Measurements from ENCODE around the gene MPPED1.
A peak's percentile ranks its signal among the peaks of the same experiment; 100 is the strongest.

Gene MPPED1

DNA sequence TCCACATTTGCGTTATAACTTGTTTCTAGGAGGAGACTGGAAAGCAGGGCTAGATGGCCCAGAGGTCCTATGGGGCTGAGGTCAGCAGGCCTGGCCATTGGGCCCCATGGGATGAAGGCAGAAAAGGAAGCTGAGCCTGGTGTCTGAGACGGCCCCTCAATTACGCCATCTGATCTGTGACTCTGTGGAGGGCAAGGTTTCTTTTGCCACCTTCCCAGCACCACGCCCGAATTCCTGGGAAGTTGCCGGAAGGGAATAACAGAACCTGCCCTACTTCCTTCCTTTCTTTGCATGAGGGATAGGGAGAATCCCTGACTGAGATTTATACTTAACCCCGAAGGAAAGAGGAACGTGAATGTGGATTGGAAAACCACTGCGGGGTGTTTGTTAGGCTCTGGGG, 118.1 kb downstream of the MPPED1 start:
- DNase-seq = no peak

DNA sequence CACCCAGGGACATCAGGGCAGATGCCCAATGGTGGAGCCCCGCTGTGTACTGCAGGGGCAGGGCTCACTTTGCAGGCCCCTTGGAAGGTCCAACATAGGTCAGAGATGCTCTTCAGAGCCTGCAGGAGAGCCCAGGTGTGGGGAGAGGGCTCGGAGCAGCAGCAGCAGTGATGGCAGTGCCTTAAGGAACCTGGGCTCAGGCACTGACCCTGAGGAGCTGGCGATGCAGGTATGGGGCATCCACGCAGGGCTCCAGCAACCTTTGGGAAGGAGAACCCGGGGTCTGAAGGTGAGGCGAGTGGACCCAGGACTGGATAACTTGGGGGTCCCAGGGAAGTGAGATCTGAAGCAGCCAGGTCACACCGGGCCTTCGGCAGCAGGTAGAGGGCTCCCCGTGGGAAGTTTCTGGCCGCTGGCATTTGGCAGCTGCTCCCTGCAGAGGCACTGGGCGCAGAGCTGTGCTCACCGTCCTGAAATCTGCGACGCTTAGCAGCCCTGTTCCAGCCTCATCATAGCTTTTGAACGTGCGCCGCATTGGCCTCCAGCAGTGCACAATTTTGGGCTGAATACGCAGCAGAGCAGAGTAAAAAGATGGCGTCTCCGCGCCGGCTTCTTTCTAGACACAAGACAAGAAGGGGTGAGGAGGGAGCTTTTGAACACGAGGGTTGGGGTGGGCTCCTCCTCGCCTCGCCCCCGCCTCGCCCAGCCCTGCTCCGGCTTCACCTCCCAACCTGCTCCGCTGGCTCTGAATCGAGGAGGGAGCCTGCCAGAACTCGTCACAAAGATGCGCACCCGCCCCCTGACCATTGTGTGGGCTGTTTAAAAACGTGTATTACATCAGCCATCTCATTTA, 118.8 kb downstream of the MPPED1 start:
- DNase-seq = no peak

DNA sequence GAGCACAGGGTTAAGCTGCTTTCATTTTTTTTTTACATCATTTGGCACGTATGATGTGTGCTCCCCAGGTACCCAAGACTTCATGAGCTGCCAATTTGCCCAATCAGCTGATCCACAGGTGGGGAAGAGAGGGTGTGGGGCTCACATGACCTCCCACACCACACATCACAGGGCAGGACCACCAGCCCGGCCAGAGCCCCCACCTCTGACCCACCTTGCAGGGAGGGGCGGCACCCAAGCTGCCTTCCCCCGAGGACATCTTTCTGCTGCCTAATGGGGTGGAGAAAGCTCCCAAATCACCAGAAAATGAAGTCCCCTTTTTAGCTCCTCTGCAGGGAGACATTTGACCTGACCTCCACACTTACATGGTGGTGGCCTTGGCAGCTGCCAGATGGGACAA, 119.8 kb downstream of the MPPED1 start:
- DNase-seq = no peak

- no peak for DNase-seq
Observed at GRCh38 chr22:43532301-43533155, 120.7 kb downstream of the MPPED1 start.

- DNase-seq = no peak
Observed at GRCh38 chr22:43533156-43533530, 121.3 kb downstream of the MPPED1 start.

DNA sequence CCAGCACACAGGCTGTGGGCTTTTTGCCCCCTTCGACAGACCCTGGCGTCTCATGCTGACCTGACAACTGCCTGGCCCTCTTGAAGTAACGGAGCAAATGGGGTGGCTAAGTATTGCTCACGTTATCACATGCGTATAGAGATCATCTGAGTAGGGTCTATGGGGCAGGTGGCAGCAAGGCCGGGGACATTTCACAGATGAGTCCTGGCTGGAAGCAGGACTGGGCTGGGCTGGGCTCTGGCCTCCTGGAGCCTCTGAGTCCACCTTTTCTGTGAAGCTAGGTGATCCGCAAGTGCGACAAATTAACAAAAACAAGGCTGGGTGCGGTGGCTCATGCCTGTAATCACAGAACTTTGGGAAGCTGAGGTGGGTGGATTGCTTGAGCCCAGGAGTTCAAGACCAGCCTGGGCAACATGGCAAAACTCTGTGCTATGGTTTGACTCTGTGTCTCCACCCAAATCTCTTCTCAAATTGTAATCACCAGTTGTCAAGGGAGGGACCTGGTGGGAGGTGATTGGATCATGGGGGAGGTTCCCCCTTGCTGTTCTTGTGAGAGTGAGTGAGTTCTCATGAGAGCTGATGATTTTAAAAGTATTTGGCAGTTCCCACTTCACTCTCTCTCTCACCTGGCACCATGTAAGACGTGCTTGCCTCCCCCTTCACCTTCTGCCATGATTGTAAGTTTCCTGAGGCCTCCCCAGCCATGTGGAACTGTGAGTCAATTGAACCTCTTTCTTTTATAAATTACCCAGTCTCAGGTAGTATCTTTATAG, 122.0 kb downstream of the MPPED1 start:
- no peak for DNase-seq

- no peak for DNase-seq
Observed at GRCh38 chr22:43534916-43535315, 123.1 kb downstream of the MPPED1 start.

DNA sequence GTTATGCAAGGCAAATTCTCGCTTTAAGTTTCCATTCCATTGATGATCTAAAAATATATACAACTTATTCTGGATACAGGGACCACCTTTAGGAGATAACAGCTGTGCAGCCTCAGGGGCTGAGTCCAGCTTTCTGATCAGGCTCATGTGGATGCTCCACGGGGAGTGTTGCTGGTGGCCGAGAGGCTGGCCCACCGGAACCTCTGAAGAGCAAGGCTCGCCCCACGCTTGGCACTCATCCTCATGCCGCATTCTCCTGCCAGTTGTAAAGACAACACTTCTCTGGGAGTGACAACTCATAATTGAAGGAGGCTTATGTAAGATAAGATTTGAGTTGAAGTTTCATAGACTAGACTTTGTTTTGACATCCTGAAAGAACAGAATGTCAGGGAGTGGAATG, 123.5 kb downstream of the MPPED1 start:
- DNase-seq = no peak

- no peak for DNase-seq
Observed at GRCh38 chr22:43535741-43536140, 123.9 kb downstream of the MPPED1 start.

- peak; percentile 20 for DNase-seq
Observed at GRCh38 chr22:43537019-43537585, 125.3 kb downstream of the MPPED1 start.

DNA sequence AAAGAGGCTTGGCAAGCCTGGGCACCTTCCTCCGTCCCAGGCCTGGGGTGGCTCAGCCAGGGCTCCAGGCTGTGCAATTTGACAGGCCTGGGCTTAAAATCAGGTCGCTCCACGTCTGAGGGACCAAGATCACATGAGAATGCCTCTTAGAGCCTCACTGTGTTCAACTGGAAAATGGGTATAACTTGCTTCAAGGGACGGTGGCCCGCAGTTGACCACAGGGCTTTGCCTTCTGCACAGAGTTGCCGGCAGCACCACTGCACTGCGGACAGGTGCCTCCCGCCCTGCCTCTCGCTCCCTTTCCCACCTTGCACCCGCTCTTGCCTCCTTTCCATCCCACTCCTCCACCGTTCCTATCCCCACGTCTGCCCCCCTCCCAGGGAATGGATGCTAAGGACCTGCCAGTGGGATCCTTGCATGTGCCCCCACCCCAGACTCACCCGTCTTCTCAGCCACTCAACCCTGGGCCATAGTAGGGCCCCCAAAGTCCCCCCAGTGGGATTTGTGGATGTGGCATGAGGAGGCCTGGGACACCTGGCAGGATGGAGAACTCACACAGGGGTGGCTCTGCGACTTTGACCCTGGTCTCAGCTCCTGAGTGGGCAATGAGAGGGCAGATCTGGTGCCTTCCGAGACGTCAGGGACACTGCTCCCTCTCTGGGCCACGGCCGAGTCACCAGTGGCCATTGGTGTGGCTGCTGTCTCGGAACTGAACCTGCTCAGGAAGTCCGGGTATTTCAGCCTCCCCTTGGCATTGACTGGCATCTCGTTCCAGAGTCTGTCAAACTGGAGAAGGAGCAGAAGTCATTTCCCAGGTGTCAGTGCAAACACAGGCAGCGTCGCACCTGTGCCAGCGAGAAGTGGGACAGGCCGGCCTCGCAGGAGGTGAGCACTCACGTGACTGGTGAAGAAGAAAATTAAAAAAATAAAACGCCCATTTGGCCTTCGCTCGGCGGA, 128.0 kb downstream of the MPPED1 start:
- no peak for DNase-seq

DNA sequence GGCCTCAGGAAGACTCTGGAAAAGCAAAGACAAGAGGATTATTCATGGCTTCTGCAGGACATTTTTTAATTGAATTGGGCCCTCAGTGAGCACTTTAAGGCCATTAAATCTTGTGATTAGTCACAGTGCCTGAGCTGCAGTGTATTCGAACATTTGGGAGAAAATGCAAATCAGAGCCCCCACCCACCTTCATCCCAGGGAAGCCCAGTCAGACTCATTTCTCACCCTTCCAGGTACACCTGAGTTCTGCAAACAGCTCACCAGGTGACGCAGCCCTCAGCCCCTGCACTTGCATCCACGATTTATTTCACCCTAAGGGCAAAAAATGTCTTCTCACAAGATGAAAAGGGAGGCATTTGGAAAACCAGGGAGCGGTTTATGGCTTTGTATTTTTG, 128.7 kb downstream of the MPPED1 start:
- no peak for DNase-seq

DNA sequence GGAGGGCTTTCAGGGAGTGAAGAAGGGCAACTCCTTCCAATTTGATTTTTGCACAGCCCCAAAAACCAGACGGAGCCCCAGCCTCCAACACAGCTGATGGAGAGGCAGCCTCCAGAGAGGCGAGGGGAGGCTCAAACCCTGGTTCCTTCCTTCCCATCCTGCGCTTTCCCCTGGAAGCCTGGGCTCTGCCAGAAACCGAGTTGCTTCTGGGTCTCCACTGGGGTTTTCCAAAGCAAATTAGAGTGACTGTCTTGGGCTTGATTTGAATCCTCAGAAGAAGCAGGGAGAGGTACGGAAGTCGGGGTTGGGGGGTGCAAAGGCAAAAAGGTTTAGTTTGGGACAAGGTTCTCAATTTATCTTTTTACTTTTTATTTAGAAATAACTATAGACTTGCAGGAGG, 129.2 kb downstream of the MPPED1 start:
- no peak for DNase-seq

DNA sequence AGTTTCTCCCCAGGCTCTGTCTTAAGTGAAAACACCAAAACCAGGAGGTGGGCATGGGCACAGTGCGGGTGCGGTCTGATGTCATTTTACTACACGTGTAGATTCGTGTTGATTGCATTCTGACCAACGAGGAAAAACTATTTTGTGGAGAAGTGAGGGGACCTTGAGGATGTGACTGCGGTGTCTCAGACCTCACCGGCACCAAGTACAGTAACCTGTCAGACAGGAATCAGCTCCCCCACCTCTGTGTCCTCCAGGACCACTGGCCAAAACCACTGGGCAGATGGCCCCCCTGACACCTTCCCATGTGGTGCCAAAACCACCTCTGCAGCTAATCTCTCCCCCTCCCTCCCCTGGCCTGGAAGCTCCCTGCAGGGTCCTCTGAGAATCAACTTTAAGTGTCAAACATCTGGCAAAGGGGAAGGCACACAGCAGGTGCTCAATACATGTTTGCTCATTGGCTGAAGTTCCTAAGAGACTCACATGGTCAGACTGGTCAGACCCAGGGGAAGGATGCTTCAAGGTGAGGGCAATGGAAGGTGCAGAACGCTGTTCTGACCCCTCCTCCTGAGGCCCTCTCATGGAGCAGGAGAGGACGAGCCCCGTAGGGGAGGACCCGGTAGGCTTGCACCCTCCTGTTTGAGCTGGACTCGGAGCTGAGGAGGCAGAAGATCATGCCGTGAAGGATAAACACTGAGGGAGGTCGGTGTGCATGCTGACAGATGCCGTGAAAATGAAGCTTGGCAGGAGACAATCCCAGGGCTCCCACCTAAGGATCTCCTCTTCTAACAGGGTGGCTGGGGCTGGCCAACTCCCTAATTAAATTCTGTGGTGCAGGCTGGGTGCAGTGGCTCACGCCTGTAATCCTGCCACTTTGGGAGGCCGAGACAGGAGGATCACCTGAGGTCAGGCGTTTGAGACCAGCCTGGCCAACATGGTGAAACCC, 129.9 kb downstream of the MPPED1 start:
- no peak for DNase-seq

DNA sequence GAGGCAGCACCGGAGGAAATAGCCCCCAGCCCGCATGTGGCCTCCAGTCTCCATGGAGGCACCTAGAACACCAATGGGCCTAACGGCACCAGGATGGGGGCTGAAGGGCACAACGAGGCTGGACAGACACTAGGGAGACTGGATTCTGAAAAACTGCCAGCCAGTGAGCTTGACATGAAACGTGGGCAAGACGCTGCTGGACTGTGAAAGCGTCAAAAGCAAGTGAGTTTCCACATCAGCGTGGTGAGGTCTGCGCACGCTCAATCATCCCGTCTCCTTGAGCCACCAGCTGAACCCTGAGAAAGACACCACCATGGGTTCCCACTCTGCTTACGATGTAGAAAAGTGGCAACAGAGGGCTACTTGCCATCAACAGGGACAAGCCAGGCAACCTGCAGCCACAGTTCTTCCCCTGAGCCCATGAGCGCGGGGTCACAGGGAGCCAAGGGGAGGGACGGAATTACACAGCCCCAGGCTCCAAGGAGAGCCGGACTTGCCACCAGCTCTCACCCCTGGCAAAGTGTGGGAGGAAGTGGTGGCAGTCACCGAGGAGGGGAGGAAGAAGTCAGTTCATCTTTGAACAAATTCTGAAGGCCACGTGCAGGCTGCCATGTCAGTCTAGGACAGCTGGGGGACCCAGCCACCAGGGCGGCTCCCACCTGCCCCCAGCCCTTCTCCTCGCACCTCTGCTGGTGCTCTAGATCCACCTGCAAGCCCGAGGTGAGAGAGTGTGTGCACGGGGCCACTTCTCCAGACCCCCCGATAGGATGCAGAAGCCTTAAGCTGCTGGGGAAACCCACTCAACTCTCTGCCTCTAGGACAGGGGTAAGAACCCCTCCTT, 131.1 kb downstream of the MPPED1 start:
- DNase-seq = no peak

- DNase-seq = peak; percentile 3
Observed at GRCh38 chr22:43543522-43544288, 131.9 kb downstream of the MPPED1 start.

DNA sequence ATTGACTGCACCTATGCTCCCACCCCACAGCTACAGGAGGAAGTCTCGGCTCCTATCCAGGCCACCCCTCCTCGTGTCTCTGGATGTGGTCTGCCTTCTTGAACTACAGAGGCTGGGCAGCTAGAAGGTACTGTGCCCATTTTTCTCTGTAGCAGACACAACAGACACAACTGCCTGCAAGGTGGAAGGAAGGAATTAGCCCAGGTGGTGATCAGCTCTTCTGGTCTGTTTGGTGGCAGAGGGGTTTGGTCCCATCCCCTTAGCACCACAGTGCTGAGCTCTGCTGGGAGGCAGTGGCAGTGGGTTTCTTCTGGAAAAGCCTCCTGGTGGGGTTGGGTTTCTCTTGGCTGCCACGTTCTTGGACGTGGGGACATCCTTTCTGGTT, 132.5 kb downstream of the MPPED1 start:
- no peak for DNase-seq

GRCh38 chr22:43546186-43546585, 134.4 kb downstream of the MPPED1 start:
- DNase-seq = peak; percentile 29

All from hematopoietic multipotent progenitor cell treated with erythropoietin and hydrocortisone succinate and interleukin-3 and kit ligand, for 4 days (in vitro differentiated cells).